ENCODE data around the gene SRRD.

SRRD gene

GRCh38 chr22:26442086-26442756 is 41.5 kb upstream of the SRRD start:
- in situ Hi-C loops (cut with HindIII; ENCODE audit: low sequenced_read_pairs): no loop called here
- no peak for TF ChIP-seq CTCF (IDR thresholded peaks at IDR 0.05; ENCODE audit: low read depth, low read length)
- H3K4me3 ChIP-seq (ENCODE audit: low read depth, low read length): no peak overlapping the region
- DNase-seq (ENCODE audit: low read depth, low spot score): no peak

DNA sequence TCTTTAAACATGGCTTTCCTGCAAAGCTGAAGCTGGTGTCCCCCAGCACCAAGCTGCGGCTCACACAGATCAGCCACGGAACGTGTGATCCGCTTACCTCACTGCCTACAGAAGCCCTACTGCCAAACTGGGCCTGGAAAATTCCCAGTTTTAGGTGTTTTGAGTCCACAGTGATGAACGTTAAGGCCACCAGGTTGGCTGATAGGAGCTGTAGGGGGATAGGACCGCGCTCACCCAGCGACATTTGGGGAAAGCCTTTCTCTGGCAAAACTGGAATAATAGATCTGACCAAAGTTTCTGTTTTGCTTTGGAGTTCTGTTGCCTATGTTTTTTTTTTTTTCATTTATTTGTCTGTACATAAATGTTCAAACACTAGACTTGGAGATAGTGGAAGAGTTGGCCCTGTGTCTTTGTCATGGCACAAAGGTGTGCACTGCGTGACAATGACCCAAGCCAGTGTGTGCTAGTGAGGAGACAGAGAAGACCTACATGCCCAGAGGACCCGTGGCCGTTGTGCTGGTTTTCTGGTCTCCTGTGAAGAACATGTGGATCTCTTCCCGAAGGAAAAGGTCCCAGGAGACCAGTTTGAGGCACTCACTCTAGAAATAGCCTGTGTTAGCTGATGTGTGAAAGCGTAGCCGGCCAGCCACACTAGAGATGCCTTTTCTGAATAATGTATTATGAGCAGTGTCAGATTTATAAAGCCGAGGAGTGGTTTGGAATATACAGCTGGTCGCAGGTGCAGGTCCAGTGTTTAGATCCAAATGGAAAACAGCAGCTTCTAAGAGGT is 39.6 kb upstream of the SRRD start:
- H3K4me3 ChIP-seq (ENCODE audit: low read depth, low read length): no peak overlapping the region
- no peak for TF ChIP-seq CTCF (IDR thresholded peaks at IDR 0.05; ENCODE audit: low read depth, low read length)
- in situ Hi-C loops (cut with HindIII; ENCODE audit: low sequenced_read_pairs): no loop called here
- no peak for DNase-seq (ENCODE audit: low read depth, low spot score)

DNA sequence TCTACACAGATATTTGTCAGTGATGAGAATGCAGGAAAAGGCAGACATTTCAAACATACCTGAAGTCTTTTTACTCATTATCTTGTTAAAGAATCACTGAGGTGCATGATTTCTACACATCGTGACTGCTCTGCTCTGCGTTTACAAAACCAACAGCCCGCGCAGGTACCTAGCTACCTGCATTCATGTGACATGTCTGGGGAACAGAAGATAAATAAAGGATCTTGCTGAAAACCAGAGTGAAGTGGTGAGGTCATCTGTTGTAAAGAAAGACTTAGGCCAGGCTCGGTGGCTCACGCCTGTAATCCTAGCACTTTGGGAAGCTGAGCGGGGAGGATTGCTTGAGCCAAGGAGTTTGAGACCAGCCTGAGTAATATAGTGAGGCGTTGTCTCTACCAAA is 38.9 kb upstream of the SRRD start:
- TF ChIP-seq CTCF (IDR thresholded peaks at IDR 0.05; ENCODE audit: low read depth, low read length): no peak
- in situ Hi-C loops (cut with HindIII; ENCODE audit: low sequenced_read_pairs): no loop called here
- no peak overlapping the region for H3K4me3 ChIP-seq (ENCODE audit: low read depth, low read length)
- no peak for DNase-seq (ENCODE audit: low read depth, low spot score)

GRCh38 chr22:26445577-26446275 is 38.0 kb upstream of the SRRD start:
- in situ Hi-C loops (cut with HindIII; ENCODE audit: low sequenced_read_pairs): no loop called here
- TF ChIP-seq CTCF (IDR thresholded peaks at IDR 0.05; ENCODE audit: low read depth, low read length): no peak
- DNase-seq (ENCODE audit: low read depth, low spot score): no peak
- no peak overlapping the region for H3K4me3 ChIP-seq (ENCODE audit: low read depth, low read length)

- in situ Hi-C loops (cut with HindIII; ENCODE audit: low sequenced_read_pairs): no loop called here
- DNase-seq (ENCODE audit: low read depth, low spot score): no peak
- TF ChIP-seq CTCF (IDR thresholded peaks at IDR 0.05; ENCODE audit: low read depth, low read length): no peak
- H3K4me3 ChIP-seq (ENCODE audit: low read depth, low read length): no peak overlapping the region
Observed at GRCh38 chr22:26446808-26447515, 36.7 kb upstream of the SRRD start.

All from astrocyte of the spinal cord (primary cell).